H1 (cell line): ENCODE measurements around the gene PRSS38. TPM values are rescaled to one million over a fixed set of nuclear protein-coding genes. Genes with fewer than 3 reads are reported as not detected.

ENCODE experiments used
- CTCF ChIA-PET: fragments of 300-600 bp; sonication (Branson Sonifier 250); formaldehyde crosslinking; loops from one replicate; lab custom pipeline; 2021; ENCODE audit not compliant: partially characterized antibody; lab: Charles Lee
- POLR2A ChIA-PET: fragments of 300-600 bp; sonication (Branson Sonifier 250); formaldehyde crosslinking; loops from one replicate; lab custom pipeline; 2021; ENCODE audit warnings: inconsistent platforms; ENCODE audit not compliant: partially characterized antibody; lab: Charles Lee
- DNase-seq, 2 experiments: peaks; one replicate each; pipeline versions ENCODE4 v3.0.0 to v3.0.0-alpha.2; 2010 to 2022; ENCODE audit warnings: low spot score in 2 of 2, low read depth in 1 of 2, mixed read lengths in 1 of 2
- FAIRE-seq: peaks from 2 replicates; lab custom pipeline; 2011; peaks lifted over from hg19 to GRCh38; lab: Jason Lieb, UNC
- H2AFZ ChIP-seq: 2 replicates; pipeline ENCODE4 v1.8.1; 2012; ENCODE audit warnings: low read length, inconsistent platforms
- H2AK5ac ChIP-seq: 2 replicates; pipeline ENCODE4 v1.6.1; 2013; ENCODE audit warnings: low read depth, low read length
- H2BK120ac ChIP-seq: replicated peaks from 2 replicates; pipeline ENCODE3; 2013; ENCODE audit warnings: low read depth, low read length, inconsistent platforms
- H2BK12ac ChIP-seq: 2 replicates; pipeline ENCODE4 v1.6.1; 2013; ENCODE audit warnings: low read depth, low read length
- H2BK15ac ChIP-seq: 2 replicates; pipeline ENCODE4 v1.6.1; 2013; ENCODE audit warnings: low read length
- H2BK20ac ChIP-seq: 2 replicates; pipeline ENCODE4 v1.6.1; 2013; ENCODE audit warnings: low read length
- H2BK5ac ChIP-seq: 2 replicates; pipeline ENCODE4 v1.6.1; 2013; ENCODE audit warnings: low read depth, low read length
- H3K14ac ChIP-seq: 2 replicates; pipeline ENCODE4 v1.6.1; 2013; ENCODE audit warnings: inconsistent platforms; ENCODE audit not compliant: insufficient read length
- H3K18ac ChIP-seq: 2 replicates; pipeline ENCODE4 v1.6.1; 2013; ENCODE audit warnings: low read length; ENCODE audit errors: extremely low read depth
- H3K23ac ChIP-seq: 2 replicates; pipeline ENCODE4 v1.6.1; 2013; ENCODE audit warnings: inconsistent platforms; ENCODE audit not compliant: insufficient read length
- H3K23me2 ChIP-seq: 2 replicates; pipeline ENCODE4 v1.6.1; 2013; ENCODE audit warnings: low read depth, low read length
- H3K27ac ChIP-seq: 2 replicates; pipeline ENCODE4 v1.6.1; 2011; ENCODE audit warnings: low read depth, low read length, inconsistent platforms
- H3K27me3 ChIP-seq, 4 experiments: replicated peaks in 1 of 4; 1 replicate in 1 of 4; 2 replicates in 3 of 4; pipeline versions ENCODE4 v1.6.1 to v1.8.1; 2011 to 2013; ENCODE audit warnings: low read length in 3 of 4, mild to moderate bottlenecking in 3 of 4, inconsistent platforms in 2 of 4, mixed read lengths in 2 of 4, moderate library complexity in 1 of 4; ENCODE audit not compliant: control insufficient read depth in 3 of 4, insufficient read depth in 3 of 4; ENCODE audit errors: extremely low read depth in 1 of 4
- H3K36me3 ChIP-seq, 4 experiments: 2 replicates each; pipeline versions ENCODE4 v1.6.1 to v1.8.1; 2011 to 2013; ENCODE audit warnings: mild to moderate bottlenecking in 4 of 4, low read length in 3 of 4, moderate library complexity in 2 of 4, control low read depth in 1 of 4, inconsistent platforms in 1 of 4; ENCODE audit not compliant: insufficient read depth in 4 of 4, control insufficient read depth in 2 of 4
- H3K4ac ChIP-seq: replicated peaks from 2 replicates; pipeline ENCODE3; 2013; ENCODE audit warnings: low read length, low read depth, mixed read lengths, inconsistent platforms; ENCODE audit not compliant: insufficient read length
- H3K4me1 ChIP-seq, 4 experiments: replicated peaks in 1 of 4; 1 replicate in 1 of 4; 2 replicates in 3 of 4; pipeline versions ENCODE4 v1.6.1 to v1.8.1; 2011 to 2013; ENCODE audit warnings: low read length in 3 of 4, inconsistent platforms in 2 of 4, mixed read lengths in 1 of 4; ENCODE audit not compliant: insufficient read depth in 4 of 4, control insufficient read depth in 3 of 4
- H3K4me2 ChIP-seq, 2 experiments: 2 replicates each; pipeline versions ENCODE4 v1.6.1 to v1.8.1; 2011 to 2013; ENCODE audit warnings: low read depth in 2 of 2, low read length in 2 of 2, control low read depth in 1 of 2, inconsistent platforms in 1 of 2, mild to moderate bottlenecking in 1 of 2; ENCODE audit not compliant: insufficient read depth in 1 of 2
- H3K4me3 ChIP-seq, 4 experiments: fragments of 200-600, 300-600 bp in 1 of 4; sonication (generic), shearing (Covaris generic), sonication (Bioruptor Twin) in 1 of 4; 2 replicates each; pipeline versions ENCODE4 v1.5.1 to v1.8.1; 2011 to 2016; ENCODE audit warnings: low read length in 4 of 4, low read depth in 3 of 4, control low read depth in 2 of 4, inconsistent platforms in 2 of 4, mild to moderate bottlenecking in 2 of 4, mixed read lengths in 1 of 4, moderate library complexity in 1 of 4; ENCODE audit not compliant: insufficient read depth in 2 of 4; ENCODE audit errors: extremely low read depth in 1 of 4
- H3K56ac ChIP-seq: replicated peaks from 2 replicates; pipeline ENCODE3; 2013; ENCODE audit warnings: low read depth, mild to moderate bottlenecking, mixed read lengths, low read length, inconsistent platforms; ENCODE audit not compliant: insufficient read length
- H3K79me1 ChIP-seq: 2 replicates; pipeline ENCODE4 v1.6.1; 2013; ENCODE audit warnings: low read depth, low read length, control low read depth
- H3K79me2 ChIP-seq, 2 experiments: 2 replicates each; pipeline versions ENCODE4 v1.6.1 to v1.8.1; 2012 to 2013; ENCODE audit warnings: low read length in 2 of 2, mild to moderate bottlenecking in 2 of 2, inconsistent platforms in 1 of 2; ENCODE audit not compliant: insufficient read depth in 2 of 2, control insufficient read depth in 1 of 2
- H3K9ac ChIP-seq, 4 experiments: replicated peaks in 1 of 4; 1 replicate in 1 of 4; 2 replicates in 3 of 4; pipeline versions ENCODE4 v1.6.1 to v1.8.1; 2011 to 2013; ENCODE audit warnings: low read depth in 3 of 4, low read length in 3 of 4, control low read depth in 2 of 4, mild to moderate bottlenecking in 2 of 4, moderate library complexity in 2 of 4, inconsistent platforms in 1 of 4; ENCODE audit errors: extremely low read depth in 1 of 4
- H3K9me3 ChIP-seq, 2 experiments: 2 replicates each; pipeline versions ENCODE4 v1.6.1 to v1.8.1; 2012 to 2013; ENCODE audit warnings: mild to moderate bottlenecking in 2 of 2, moderate library complexity in 2 of 2, control low read depth in 1 of 2, inconsistent platforms in 1 of 2, low read depth in 1 of 2, low read length in 1 of 2, mixed read lengths in 1 of 2; ENCODE audit not compliant: insufficient read depth in 2 of 2
- H4K20me1 ChIP-seq, 2 experiments: replicated peaks in 1 of 2; 2 replicates each; pipeline versions ENCODE3 to v1.8.1; 2011 to 2013; ENCODE audit warnings: inconsistent platforms in 2 of 2, low read length in 2 of 2, mild to moderate bottlenecking in 1 of 2; ENCODE audit not compliant: insufficient read depth in 2 of 2, control insufficient read depth in 1 of 2
- H4K5ac ChIP-seq: 2 replicates; pipeline ENCODE4 v1.6.1; 2013; ENCODE audit warnings: low read length, low read depth, mixed read lengths, inconsistent platforms; ENCODE audit not compliant: insufficient read length
- H4K8ac ChIP-seq: 2 replicates; pipeline ENCODE4 v1.8.0; 2013; ENCODE audit warnings: mild to moderate bottlenecking, moderate library complexity, low read length, inconsistent platforms; ENCODE audit not compliant: insufficient read depth; ENCODE audit errors: extremely low read depth
- H4K91ac ChIP-seq: replicated peaks from 2 replicates; pipeline ENCODE3; 2013; ENCODE audit warnings: low read length, mixed read lengths, inconsistent platforms; ENCODE audit not compliant: insufficient read length
- CBX5 ChIP-seq: fragments of 300-800, 300-1000 bp; sonication (generic); IDR thresholded peaks from 2 replicates; pipeline ENCODE4 v1.7.1; 2016; ENCODE audit warnings: antibody characterized with exemption, low read length, low read depth
- CHD2 ChIP-seq: IDR thresholded peaks from 2 replicates; pipeline ENCODE4 v1.6.1; 2012; ENCODE audit warnings: low read length, improper control_type of control experiment
- FOSL1 ChIP-seq: IDR thresholded peaks from 2 replicates; pipeline ENCODE4 v1.6.1; 2011; ENCODE audit warnings: mild to moderate bottlenecking, low read depth, low read length, moderate library complexity; ENCODE audit not compliant: insufficient read depth
- JUN ChIP-seq: IDR thresholded peaks from 2 replicates; pipeline ENCODE4 v1.6.1; 2011; ENCODE audit warnings: low read depth, mild to moderate bottlenecking, improper control_type of control experiment, low read length
- NRF1 ChIP-seq: IDR thresholded peaks from 2 replicates; pipeline ENCODE4 v1.6.1; 2011; ENCODE audit warnings: mild to moderate bottlenecking, low read depth, low read length, improper control_type of control experiment
- POU5F1 ChIP-seq: IDR thresholded peaks from 2 replicates; pipeline ENCODE4 v1.6.1; 2011; ENCODE audit warnings: low read depth, mild to moderate bottlenecking, low read length, moderate library complexity
- SRF ChIP-seq: IDR thresholded peaks from 2 replicates; pipeline ENCODE4 v1.6.1; 2011; ENCODE audit warnings: mild to moderate bottlenecking, low read depth, low read length, moderate library complexity
- SUZ12 ChIP-seq: fragments of 200-600 bp; sonication (generic); IDR thresholded peaks from 2 replicates; pipeline ENCODE4 v1.6.1; 2012; ENCODE audit warnings: mild to moderate bottlenecking, inconsistent platforms, low read length, moderate library complexity, mixed read lengths
- WGBS, 2 experiments: shearing (Covaris generic) in 1 of 2; methylation state at CpG; one replicate each; pipeline versions ENCODE4 v1.1.6 to v1.1.7; 2013 to 2015; ENCODE audit warnings: low lambda C conversion rate in 2 of 2, mixed read lengths in 2 of 2, inconsistent platforms in 1 of 2, low coverage in 1 of 2, missing lambda C conversion rate in 1 of 2; ENCODE audit not compliant: insufficient replicate concordance in 2 of 2, insufficient coverage in 1 of 2, insufficient read length in 1 of 2; ENCODE audit errors: extremely low coverage in 1 of 2, missing lambda C conversion rate in 1 of 2; 5-methylcytosine and 5-hydroxymethylcytosine counted together
- polyA plus RNA-seq, 7 experiments: library from polyadenylated mRNA; depleted of rRNA in 3 of 7; stranded (reverse) in 5 of 7; unstranded in 2 of 7; fragments of >200 nt in 5 of 7; fragments of 200-250 nt in 2 of 7; gene quantifications; 1 replicate in 5 of 7; 2 replicates in 1 of 7; 4 replicates in 1 of 7; pipeline versions ENCODE4 v1.2.1 to v1.2.3, GENCODE V29; 2011 to 2013; ENCODE audit warnings: missing spikeins in 2 of 7, mixed read lengths in 2 of 7
- total RNA-seq: library from RNA; stranded (reverse); fragmentation: NEBNext Ultra II Directional; extraction: Animal tissue kit (Norgen Biotek cat#: 25700); gene quantifications from 2 replicates; pipeline ENCODE4 v1.2.1, GENCODE V29; 2021
- TF ChIP-seq, protein P1 (sequence below): IDR thresholded peaks from 2 replicates; pipeline ENCODE4 v1.6.1; 2012; ENCODE audit warnings: inconsistent platforms

PRSS38 gene
- total and polyA plus RNA-seq, 2 of the 8 experiments (the other 6 are each of a cell fraction or from before 2014, with no cell fraction given), result not detected

GRCh38 chr1:227883073-227883520, 67.6 kb downstream of the PRSS38 start:
- H3K79me1 ChIP-seq, result no peaks in the 10 kb centered on the region
- no peaks in the 10 kb centered on the region; a peak in 2 of 7 replicates for H3K27me3 ChIP-seq
- H3K9ac ChIP-seq, result no peak overlapping the region
- no peak for DNase-seq
- H3K23ac ChIP-seq, result no peak overlapping the region
- no peak for FAIRE-seq
- no peaks in the 10 kb centered on the region for H3K79me2 ChIP-seq
- no peak overlapping the region for H3K56ac ChIP-seq
- no peaks in the 10 kb centered on the region for H4K20me1 ChIP-seq
- H2BK5ac ChIP-seq, result no peak overlapping the region
- no peak overlapping the region for H3K4me3 ChIP-seq
- no peak overlapping the region for H3K14ac ChIP-seq
- H3K27ac ChIP-seq, result no peak overlapping the region
- H4K8ac ChIP-seq, result peak overlapping the region; percentile 62
- 89% methylated on average over 9 of the region's 9 CpGs; no CpG with 5 or more reads in 1 of the 2 experiments for WGBS, 2 experiments
- no peak overlapping the region for H2AFZ ChIP-seq
- no peak overlapping the region for H3K4me2 ChIP-seq
- no peak overlapping the region for H3K18ac ChIP-seq
- H2BK15ac ChIP-seq, result no peak overlapping the region
- POLR2A ChIA-PET, result no interaction called here
- no peak overlapping the region for H3K4ac ChIP-seq
- H2AK5ac ChIP-seq, result no peak overlapping the region
- no peak overlapping the region for H2BK20ac ChIP-seq
- no peak overlapping the region for H4K5ac ChIP-seq
- CTCF ChIA-PET, result no interaction called here
- no peak overlapping the region for H2BK120ac ChIP-seq
- H2BK12ac ChIP-seq, result no peak overlapping the region
- peaks cover 0 to 14% (median 7%) of the 10 kb centered on the region in 4 experiments; a peak in 6 of 7 replicates for H3K4me1 ChIP-seq
- peaks cover 13% of the 10 kb centered on the region; the same call in 1 of the 2 replicates for H3K23me2 ChIP-seq
- H3K36me3 ChIP-seq, result no peaks in the 10 kb centered on the region
- H3K9me3 ChIP-seq, result no peaks in the 10 kb centered on the region
- no peak overlapping the region for H4K91ac ChIP-seq
- TF ChIP-seq CBX5 (no peak), JUN (no peak), FOSL1 (no peak), SRF (no peak), SUZ12 (no peak), POU5F1 (no peak), CHD2 (no peak), NRF1 (no peak)
- TF ChIP-seq, protein P1, sequence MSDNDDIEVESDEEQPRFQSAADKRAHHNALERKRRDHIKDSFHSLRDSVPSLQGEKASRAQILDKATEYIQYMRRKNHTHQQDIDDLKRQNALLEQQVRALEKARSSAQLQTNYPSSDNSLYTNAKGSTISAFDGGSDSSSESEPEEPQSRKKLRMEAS, result no peak
